H9 (cell line): ENCODE results near the gene OTULINL. TPM values are rescaled to one million over a fixed set of nuclear protein-coding genes. Genes with fewer than 3 reads are reported as not detected.

Source experiments
- DNase-seq: peaks from one replicate; pipeline ENCODE4 v3.0.0-alpha.2; 2017
- H2AFZ ChIP-seq: one replicate; pipeline ENCODE4 v1.6.1; 2013; ENCODE audit warnings: mild to moderate bottlenecking, low read length, control low read depth, moderate library complexity
- H2AK5ac ChIP-seq: 2 replicates; pipeline ENCODE4 v1.6.1; 2013; ENCODE audit warnings: low read length, control low read depth, mixed read lengths; ENCODE audit not compliant: insufficient read length
- H2BK120ac ChIP-seq: one replicate; pipeline ENCODE4 v1.6.1; 2013; ENCODE audit warnings: low read depth, mild to moderate bottlenecking, low read length, control low read depth, inconsistent platforms; ENCODE audit not compliant: poor library complexity, severe bottlenecking
- H2BK12ac ChIP-seq: 2 replicates; pipeline ENCODE4 v1.6.1; 2013; ENCODE audit warnings: low read length, control low read depth, mixed read lengths, low read depth; ENCODE audit not compliant: insufficient read length
- H2BK15ac ChIP-seq: 2 replicates; pipeline ENCODE4 v1.6.1; 2013; ENCODE audit warnings: low read depth, low read length, control low read depth
- H2BK20ac ChIP-seq: one replicate; pipeline ENCODE4 v1.6.1; 2013; ENCODE audit warnings: low read depth, mild to moderate bottlenecking, low read length, control low read depth, inconsistent platforms; ENCODE audit not compliant: poor library complexity, severe bottlenecking
- H2BK5ac ChIP-seq: 2 replicates; pipeline ENCODE4 v1.6.1; 2013; ENCODE audit warnings: low read length, control low read depth, mixed read lengths; ENCODE audit not compliant: insufficient read length
- H3K14ac ChIP-seq: 2 replicates; pipeline ENCODE4 v1.6.1; 2013; ENCODE audit warnings: low read length, control low read depth; ENCODE audit not compliant: insufficient read depth
- H3K18ac ChIP-seq: 2 replicates; pipeline ENCODE4 v1.6.1; 2013; ENCODE audit warnings: low read depth, mild to moderate bottlenecking, mixed read lengths, low read length, control low read depth; ENCODE audit not compliant: insufficient read length
- H3K23ac ChIP-seq: 2 replicates; pipeline ENCODE4 v1.6.1; 2013; ENCODE audit warnings: low read length, control low read depth, mixed read lengths, low read depth; ENCODE audit not compliant: insufficient read length
- H3K23me2 ChIP-seq: 2 replicates; pipeline ENCODE4 v1.6.1; 2013; ENCODE audit warnings: low read depth, mild to moderate bottlenecking, mixed read lengths, low read length, control low read depth; ENCODE audit not compliant: insufficient read length, poor library complexity, severe bottlenecking
- H3K27ac ChIP-seq: 2 replicates; pipeline ENCODE4 v1.5.1; 2013; ENCODE audit warnings: low read length, control low read depth, mixed read lengths, low read depth; ENCODE audit not compliant: insufficient read length
- H3K27me3 ChIP-seq: 2 replicates; pipeline ENCODE4 v1.6.1; 2013; ENCODE audit warnings: low read length, control low read depth, inconsistent platforms; ENCODE audit not compliant: insufficient read depth
- H3K4ac ChIP-seq: 2 replicates; pipeline ENCODE4 v1.6.1; 2013; ENCODE audit warnings: low read depth, mild to moderate bottlenecking, control low read depth, inconsistent platforms, low read length, moderate library complexity
- H3K4me1 ChIP-seq: 2 replicates; pipeline ENCODE4 v1.6.1; 2013; ENCODE audit warnings: low read length, control low read depth, inconsistent platforms; ENCODE audit not compliant: insufficient read depth
- H3K4me2 ChIP-seq: 2 replicates; pipeline ENCODE4 v1.6.1; 2013; ENCODE audit warnings: low read length, control low read depth, mixed read lengths; ENCODE audit not compliant: insufficient read length, insufficient read depth
- H3K56ac ChIP-seq: 2 replicates; pipeline ENCODE4 v1.6.1; 2013; ENCODE audit warnings: low read depth, mild to moderate bottlenecking, mixed read lengths, low read length, control low read depth; ENCODE audit not compliant: insufficient read length
- H3K79me1 ChIP-seq: 2 replicates; pipeline ENCODE4 v1.6.1; 2013; ENCODE audit warnings: low read depth, mild to moderate bottlenecking, moderate library complexity, low read length, control low read depth, inconsistent platforms; ENCODE audit not compliant: insufficient read depth, poor library complexity, severe bottlenecking
- H3K79me2 ChIP-seq: 2 replicates; pipeline ENCODE4 v1.6.1; 2013; ENCODE audit warnings: low read length, control low read depth, inconsistent platforms; ENCODE audit not compliant: insufficient read depth
- H3K9ac ChIP-seq: 2 replicates; pipeline ENCODE4 v1.6.1; 2013; ENCODE audit warnings: low read length, control low read depth, mixed read lengths; ENCODE audit not compliant: insufficient read length; ENCODE audit errors: extremely low read depth
- H3K9me3 ChIP-seq: one replicate; pipeline ENCODE4 v1.6.1; 2013; ENCODE audit warnings: low read depth, low read length, inconsistent platforms; ENCODE audit not compliant: control insufficient read depth
- H3T11ph ChIP-seq: one replicate; pipeline ENCODE4 v1.6.1; 2013; ENCODE audit warnings: mild to moderate bottlenecking, low read length, control low read depth, inconsistent platforms
- H4K20me1 ChIP-seq: one replicate; pipeline ENCODE4 v1.6.1; 2013; ENCODE audit not compliant: control insufficient read depth, insufficient read length, insufficient read depth
- H4K5ac ChIP-seq: 2 replicates; pipeline ENCODE4 v1.6.1; 2013; ENCODE audit warnings: low read depth, mild to moderate bottlenecking, mixed read lengths, low read length, control low read depth; ENCODE audit not compliant: insufficient read length
- H4K8ac ChIP-seq: replicated peaks from 2 replicates; pipeline ENCODE4 v1.6.1; 2013; ENCODE audit warnings: low read length, control low read depth, mixed read lengths, low read depth; ENCODE audit not compliant: insufficient read length
- H4K91ac ChIP-seq: 2 replicates; pipeline ENCODE4 v1.6.1; 2013; ENCODE audit warnings: low read depth, mild to moderate bottlenecking, moderate library complexity, mixed read lengths, low read length, control low read depth; ENCODE audit not compliant: insufficient read length
- H3K27ac Mint-ChIP-seq, 3 experiments: 2 replicates in 2 of 3; 3 replicates in 1 of 3; pipeline ENCODE4 v1.8.0; 2020 to 2021; ENCODE audit warnings: mixed read lengths in 3 of 3, mild to moderate bottlenecking in 1 of 3, moderate library complexity in 1 of 3
- H3K27me3 Mint-ChIP-seq: 2 replicates; pipeline ENCODE4 v1.8.0; 2021; ENCODE audit warnings: low read depth, mild to moderate bottlenecking, moderate library complexity, mixed read lengths
- H3K36me3 Mint-ChIP-seq, 3 experiments: 2 replicates in 2 of 3; 3 replicates in 1 of 3; pipeline ENCODE4 v1.8.0; 2020 to 2021; ENCODE audit warnings: low read depth in 3 of 3, mixed read lengths in 3 of 3; ENCODE audit not compliant: insufficient read depth in 1 of 3
- H3K4me1 Mint-ChIP-seq, 2 experiments: 2 replicates each; pipeline ENCODE4 v1.8.0; 2020; ENCODE audit warnings: mixed read lengths in 2 of 2
- H3K4me3 Mint-ChIP-seq, 2 experiments: 2 replicates in 1 of 2; 3 replicates in 1 of 2; pipeline ENCODE4 v1.8.0; 2020 to 2021; ENCODE audit warnings: mild to moderate bottlenecking in 2 of 2, mixed read lengths in 2 of 2, moderate library complexity in 1 of 2
- H3K9me3 Mint-ChIP-seq, 2 experiments: 2 replicates in 1 of 2; 3 replicates in 1 of 2; pipeline ENCODE4 v1.8.0; 2020; ENCODE audit warnings: mild to moderate bottlenecking in 2 of 2, mixed read lengths in 2 of 2, moderate library complexity in 1 of 2
- CTCF ChIP-seq: fragments of 200-600 bp; sonication (generic); conservative IDR thresholded peaks from 3 replicates; pipeline ENCODE4 v1.8.0; 2021; ENCODE audit warnings: antibody characterized with exemption, mild to moderate bottlenecking
- WGBS: extraction: QIAGEN DNeasy Blood & Tissue Kit; methylation state at CpG from one replicate; pipeline ENCODE4 v1.1.7; 2013; ENCODE audit warnings: missing lambda C conversion rate, low lambda C conversion rate, mixed read lengths; ENCODE audit not compliant: insufficient read length; ENCODE audit errors: extremely low coverage; 5-methylcytosine and 5-hydroxymethylcytosine counted together
- total RNA-seq: library from RNA; stranded (reverse); gene quantifications from 2 replicates; pipeline ENCODE4 v1.2.1, GENCODE V29; 2021

Gene OTULINL
- total RNA-seq, 1 experiment from 2014 or later, result 7.5 TPM

DNA sequence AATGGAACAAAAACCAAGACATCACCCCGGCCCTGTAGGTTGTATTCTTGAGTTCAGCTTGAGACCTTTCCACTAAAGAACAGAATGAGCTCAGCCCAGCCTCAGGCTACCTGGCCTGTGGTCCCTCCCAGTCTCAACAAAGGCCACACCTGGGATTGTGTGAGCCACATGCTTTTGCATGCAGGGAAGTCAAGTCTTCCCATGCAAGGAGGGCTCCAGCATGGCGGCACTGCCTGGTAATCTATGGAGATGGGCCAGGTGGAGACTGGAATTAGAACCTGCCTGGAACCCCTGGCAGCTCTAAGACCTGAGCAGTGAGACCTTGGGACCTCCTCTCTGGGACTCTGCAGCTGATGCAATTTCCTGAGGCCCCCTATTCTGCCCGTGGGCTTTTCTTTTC, 49.4 kb upstream of the OTULINL start:
- no peak overlapping the region for H3T11ph ChIP-seq
- H3K23ac ChIP-seq, result no peak overlapping the region
- no peaks in the 10 kb centered on the region for H3K27me3 ChIP-seq

More for the DNA sequence above, 49.4 kb upstream of the OTULINL start:
- Histone ChIP-seq H3K4ac (no peak overlapping the region), H2BK20ac (no peak overlapping the region), H3K18ac (no peak overlapping the region), H2BK5ac (no peak overlapping the region), H3K9ac (no peak overlapping the region), H3K79me1 (no peaks in the 10 kb centered on the region), H4K20me1 (no peaks in the 10 kb centered on the region), H4K5ac (no peak overlapping the region), H3K79me2 (no peaks in the 10 kb centered on the region), H2AFZ (no peak overlapping the region), H2BK120ac (no peak overlapping the region), H2AK5ac (no peak overlapping the region), H4K91ac (no peak overlapping the region), H3K27ac (no peak overlapping the region), H3K56ac (no peak overlapping the region), H4K8ac (no peak overlapping the region), H3K14ac (no peak overlapping the region), H2BK12ac (no peak overlapping the region), H3K23me2 (no peaks in the 10 kb centered on the region), H3K4me1 (peaks cover 4% of the 10 kb centered on the region; the same call in 1 of the 2 replicates), H3K4me2 (no peak overlapping the region), H3K9me3 (no peaks in the 10 kb centered on the region), H2BK15ac (no peak overlapping the region)
- no peaks in the 10 kb centered on the region; the same call in 1 of the 2 replicates for H3K27me3 Mint-ChIP-seq
- no peak overlapping the region for H3K27ac Mint-ChIP-seq
- DNase-seq, result no peak
- TF ChIP-seq CTCF, result no peak
- no peaks in the 10 kb centered on the region for H3K9me3 Mint-ChIP-seq
- H3K36me3 Mint-ChIP-seq, result no peaks in the 10 kb centered on the region; a peak in 1 of 7 replicates
- peaks cover 8% of the 10 kb centered on the region in 2 experiments for H3K4me1 Mint-ChIP-seq
- H3K4me3 Mint-ChIP-seq, result no peak overlapping the region
- WGBS, result no CpG with 5 or more reads among the region's 3 CpGs
